RWPE2 (cell line): Measurements from ENCODE around the gene CDK8.

Experiments used
- ATAC-seq: fragments of 200-7000 bp; cut with Tn5 transposase; 3 replicates; pipeline ENCODE4 v1.9.1; 2021; ENCODE audit warnings: low read depth
- DNase-seq: peaks from one replicate; pipeline ENCODE4 v3.0.0-alpha.2; 2020; ENCODE audit warnings: low spot score
- H3K27ac ChIP-seq: fragments of 450-650 bp; 2 replicates; pipeline ENCODE4 v1.5.1; 2017; ENCODE audit warnings: mild to moderate bottlenecking; ENCODE audit not compliant: poor library complexity, severe bottlenecking
- H3K27me3 ChIP-seq: fragments of 250-450 bp; sonication (Bioruptor Pico); 2 replicates; pipeline ENCODE4 v1.5.1; 2021; ENCODE audit warnings: mild to moderate bottlenecking, moderate library complexity; ENCODE audit not compliant: insufficient read depth, poor library complexity, severe bottlenecking
- H3K36me3 ChIP-seq: fragments of 250-450 bp; sonication (Bioruptor Pico); 2 replicates; pipeline ENCODE4 v1.5.1; 2020; ENCODE audit warnings: low read depth, mild to moderate bottlenecking, moderate library complexity
- H3K4me1 ChIP-seq: fragments of 250-450 bp; sonication (Bioruptor Pico); 2 replicates; pipeline ENCODE4 v1.5.1; 2021; ENCODE audit warnings: mild to moderate bottlenecking, moderate library complexity; ENCODE audit not compliant: insufficient read depth, poor library complexity, severe bottlenecking
- H3K4me3 ChIP-seq: fragments of 250-450 bp; sonication (Bioruptor Pico); 2 replicates; pipeline ENCODE4 v1.5.1; 2021; ENCODE audit warnings: mild to moderate bottlenecking, moderate library complexity; ENCODE audit not compliant: severe bottlenecking
- H3K9me3 ChIP-seq: fragments of 250-450 bp; sonication (Bioruptor Pico); 2 replicates; pipeline ENCODE4 v1.5.1; 2021; ENCODE audit warnings: mild to moderate bottlenecking, moderate library complexity; ENCODE audit not compliant: severe bottlenecking
- CTCF ChIP-seq: fragments of 450-650 bp; IDR thresholded peaks from one replicate; pipeline ENCODE4 v1.5.1; 2017; ENCODE audit warnings: mild to moderate bottlenecking, moderate library complexity; ENCODE audit not compliant: poor library complexity, severe bottlenecking

CDK8 gene

GRCh38 chr13:26222520-26223046 is 31.3 kb upstream of the CDK8 start:
- no peaks in the 10 kb centered on the region for H3K9me3 ChIP-seq
- peak overlapping the region; percentile 78 for H3K27ac ChIP-seq
- H3K4me1 ChIP-seq = peaks cover 14% of the 10 kb centered on the region
- no peaks in the 10 kb centered on the region for H3K27me3 ChIP-seq
- H3K4me3 ChIP-seq = peak overlapping the region; percentile 97
- no peak for TF ChIP-seq CTCF
- H3K36me3 ChIP-seq = peaks cover 35% of the 10 kb centered on the region
- DNase-seq = no peak
- peak; percentile 13; the same call in 2 of the 3 replicates for ATAC-seq

- Histone ChIP-seq H3K36me3 (no peaks in the 10 kb centered on the region), H3K27ac (no peak overlapping the region), H3K4me3 (no peak overlapping the region), H3K9me3 (no peaks in the 10 kb centered on the region), H3K4me1 (peaks cover 5% of the 10 kb centered on the region), H3K27me3 (no peaks in the 10 kb centered on the region)
- no peak for ATAC-seq
- TF ChIP-seq CTCF = no peak
- no peak for DNase-seq
Observed at GRCh38 chr13:26225896-26226617, 27.9 kb upstream of the CDK8 start.

GRCh38 chr13:26227166-26227971 is 26.6 kb upstream of the CDK8 start:
- Histone ChIP-seq H3K4me3 (no peak overlapping the region), H3K36me3 (no peaks in the 10 kb centered on the region), H3K9me3 (no peaks in the 10 kb centered on the region), H3K27ac (no peak overlapping the region), H3K27me3 (no peaks in the 10 kb centered on the region), H3K4me1 (peaks cover 5% of the 10 kb centered on the region)
- ATAC-seq (no peak), DNase-seq (no peak)
- no peak for TF ChIP-seq CTCF

- H3K4me1 ChIP-seq = peaks cover under 1% of the 10 kb centered on the region
- H3K27me3 ChIP-seq = no peaks in the 10 kb centered on the region
- H3K27ac ChIP-seq = no peak overlapping the region
- DNase-seq (no peak), ATAC-seq (no peak)
- no peak for TF ChIP-seq CTCF
- no peaks in the 10 kb centered on the region for H3K9me3 ChIP-seq
- no peaks in the 10 kb centered on the region for H3K36me3 ChIP-seq
- H3K4me3 ChIP-seq = no peak overlapping the region
Observed at GRCh38 chr13:26228096-26228495, 25.8 kb upstream of the CDK8 start.
